Pancreas (tissue), 10 donors: Measurements from ENCODE around the gene KCNK7. TPM values are rescaled to one million over a fixed set of nuclear protein-coding genes. Genes with fewer than 3 reads are reported as not detected.
"Not testable (repeated sequence)": the region's sequence is repeated elsewhere in the genome, so short reads cannot be mapped to it uniquely, and the experiment has no call there.

Source experiments
- ATAC-seq, 4 donors: fragments of 200-7000 bp; cut with Tn5 transposase; one replicate each; pipeline versions ENCODE4 v1.8.0 to v1.9.1; 2020; ENCODE audit warnings: mild to moderate bottlenecking in 4 of 4, moderate library complexity in 4 of 4
- DNase-seq, 6 donors: peaks; one replicate each; pipeline ENCODE4 v3.0.0-alpha.2; 2020
- FAIRE-seq: peaks from 2 replicates; lab custom pipeline; 2012; peaks lifted over from hg19 to GRCh38; lab: Jason Lieb, UNC
- H3K27ac ChIP-seq, 4 donors: fragments of 200-600 bp; sonication (generic); 1 replicate in 3 of 4; 2 replicates in 1 of 4; pipeline versions ENCODE4 v1.5.0 to v1.8.0; 2020
- H3K27me3 ChIP-seq, 4 donors: fragments of 200-600 bp; one replicate each; pipeline ENCODE4 v1.8.0; 2021
- H3K36me3 ChIP-seq, 3 donors: fragments of 200-600 bp; sonication (generic) in 1 of 3; one replicate each; pipeline versions ENCODE4 v1.5.0 to v1.8.0; 2020 to 2021
- H3K4me1 ChIP-seq, 3 donors: fragments of 200-600 bp; one replicate each; pipeline ENCODE4 v1.8.0; 2021
- H3K4me3 ChIP-seq, 4 donors: fragments of 200-600 bp; sonication (generic) in 2 of 4; one replicate each; pipeline versions ENCODE4 v1.5.0 to v1.8.0; 2020 to 2021
- H3K9me3 ChIP-seq, 4 donors: fragments of 200-600 bp; one replicate each; pipeline ENCODE4 v1.8.0; 2021
- CTCF ChIP-seq, 4 donors: fragments of 200-600 bp; sonication (generic) in 3 of 4; IDR thresholded peaks; one replicate each; pipeline versions ENCODE4 v1.5.0 to v1.8.0; 2021; ENCODE audit warnings: antibody characterized with exemption in 4 of 4
- WGBS, 2 donors: extraction: QIAGEN DNeasy Blood & Tissue Kit; methylation state at CpG; one replicate each; pipeline ENCODE4 v1.1.7; 2013; 5-methylcytosine and 5-hydroxymethylcytosine counted together
- intact Hi-C, 3 donors: fragments of 100-400 bp; cut with DNase I; formaldehyde crosslinking; loops; one replicate each; pipeline versions ENCODE4 v1.11.1 to v1.14.2; 2022
- polyA plus RNA-seq, 2 donors: library from polyadenylated mRNA; stranded (reverse); fragments of 200-250 nt; gene quantifications; one replicate each; pipeline ENCODE4 v1.2.3, GENCODE V29; 2013
- total RNA-seq, 6 donors: library from RNA; stranded (reverse); fragmentation: NEBNext Ultra II Directional in 4 of 6; extraction: Animal tissue kit (Norgen Biotek cat#: 25700) in 4 of 6; gene quantifications; one replicate each; pipeline versions ENCODE4 v1.2.1 to v1.2.4, GENCODE V29; 2021 to 2023
- donor health status: healthy with polysubstance abuse.
- donor health status: DM: no; HTN: no; CAD: no; lungs with moderate emphysema.
- donor health status: DM: no; HTN: no; CAD: no.
- donor health status: control.
- donor health status: control.
- donor health status: Bipolar disorder and iron deficiency.
- donor health status: DM: yes; HTN: yes; CAD: no.
- donor health status: DM: no; HTN: no; CAD: no.
- donor health status: DM: no; HTN: no; CAD: no.
- donor health status: DM: yes; HTN: yes; CAD: no.

The KCNK7 gene
- total and polyA plus RNA-seq, 8 donors = 0.19 to 1.6 (median 0.84) TPM; not detected in 3

- Histone ChIP-seq H3K27me3 (no peaks in the 10 kb centered on the region), H3K36me3 (no peaks in the 10 kb centered on the region), H3K9me3 (no peaks in the 10 kb centered on the region), H3K27ac (peak within 1 kb of the TSS; percentile 77 to 96 (median 86)), H3K4me1 (peaks cover 26 to 39% (median 28%) of the 10 kb centered on the region in 3 donors), H3K4me3 (peak within 1 kb of the TSS; percentile 71 to 88 (median 84))
- TF ChIP-seq CTCF (IDR thresholded peaks at IDR 0.05) = peak in 3 of 4 donors; percentile 21 to 35 (median 33)
- ATAC-seq = peak; percentile 69 to 85 (median 76)
- intact Hi-C loops = no loop called here
- WGBS, 2 donors = 0% methylated on average over 88 to 89 of the region's 89 CpGs
- FAIRE-seq = no peak
- DNase-seq = peak; percentile 95 to 99 (median 97)
These were observed 25.4 kb downstream of the KCNK7 start, which contains the start of gene ZNRD2 for GRCh38 chr11:65569973-65570918. Gene ZNRD2, plus strand, starts transcription at chr11:65570477. Its CDS starts 15 bp downstream, at chr11:65570492.

DNA sequence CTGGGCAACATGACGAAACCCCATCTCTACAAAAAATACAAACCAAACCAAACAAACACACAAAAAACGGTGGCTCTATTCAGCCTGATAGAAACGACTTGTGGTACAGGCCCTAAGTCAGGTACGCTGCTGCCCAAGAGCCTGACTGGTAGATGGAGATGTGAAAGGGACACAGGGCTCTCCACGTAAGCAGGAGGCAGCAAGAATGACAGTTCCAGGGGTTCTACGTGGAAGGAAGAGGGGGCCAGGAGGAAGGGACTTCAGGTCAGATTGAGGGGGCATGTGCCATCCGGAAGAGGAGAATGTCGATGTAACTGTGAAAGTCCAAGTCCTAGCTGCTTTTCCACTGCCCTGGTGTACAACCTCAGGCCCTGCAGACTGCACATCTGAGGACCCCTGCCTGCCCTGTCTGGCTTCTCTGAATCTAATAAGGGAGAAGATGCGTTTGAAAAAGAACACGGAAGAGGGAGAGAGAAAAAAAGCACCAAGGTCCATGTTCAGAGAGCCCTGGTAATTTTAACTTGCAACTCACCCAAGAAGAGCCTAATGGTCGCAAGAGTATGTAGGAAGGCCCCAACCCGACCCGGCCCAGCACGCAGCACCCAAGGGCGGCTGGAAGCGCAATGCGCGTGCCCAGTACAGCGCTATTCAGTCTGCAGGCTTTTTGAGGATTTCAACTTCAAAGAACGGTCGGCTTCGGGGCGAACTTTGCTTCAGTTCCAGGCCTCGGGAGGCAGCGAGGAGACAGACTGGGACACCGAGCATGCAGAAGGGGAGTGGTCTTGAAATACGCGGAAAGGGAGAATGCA, 26.2 kb downstream of the KCNK7 start:
- 4 to 5% methylated on average over 28 of the region's 28 CpGs for WGBS, 2 donors
- H3K27ac ChIP-seq = peak overlapping the region; percentile 77 to 96 (median 86)
- FAIRE-seq (no peak), ATAC-seq (peak; percentile 5 to 8 (median 6)), DNase-seq (peak in 1 of 6 donors; percentile 72)
- H3K36me3 ChIP-seq = no peaks in the 10 kb centered on the region
- H3K4me3 ChIP-seq = peak overlapping the region; percentile 71 to 88 (median 84)
- peaks cover 26 to 36% (median 28%) of the 10 kb centered on the region in 3 donors for H3K4me1 ChIP-seq
- no peaks in the 10 kb centered on the region for H3K27me3 ChIP-seq
- intact Hi-C loops = no loop called here
- H3K9me3 ChIP-seq = no peaks in the 10 kb centered on the region
- no peak for TF ChIP-seq CTCF (IDR thresholded peaks at IDR 0.05)

DNA sequence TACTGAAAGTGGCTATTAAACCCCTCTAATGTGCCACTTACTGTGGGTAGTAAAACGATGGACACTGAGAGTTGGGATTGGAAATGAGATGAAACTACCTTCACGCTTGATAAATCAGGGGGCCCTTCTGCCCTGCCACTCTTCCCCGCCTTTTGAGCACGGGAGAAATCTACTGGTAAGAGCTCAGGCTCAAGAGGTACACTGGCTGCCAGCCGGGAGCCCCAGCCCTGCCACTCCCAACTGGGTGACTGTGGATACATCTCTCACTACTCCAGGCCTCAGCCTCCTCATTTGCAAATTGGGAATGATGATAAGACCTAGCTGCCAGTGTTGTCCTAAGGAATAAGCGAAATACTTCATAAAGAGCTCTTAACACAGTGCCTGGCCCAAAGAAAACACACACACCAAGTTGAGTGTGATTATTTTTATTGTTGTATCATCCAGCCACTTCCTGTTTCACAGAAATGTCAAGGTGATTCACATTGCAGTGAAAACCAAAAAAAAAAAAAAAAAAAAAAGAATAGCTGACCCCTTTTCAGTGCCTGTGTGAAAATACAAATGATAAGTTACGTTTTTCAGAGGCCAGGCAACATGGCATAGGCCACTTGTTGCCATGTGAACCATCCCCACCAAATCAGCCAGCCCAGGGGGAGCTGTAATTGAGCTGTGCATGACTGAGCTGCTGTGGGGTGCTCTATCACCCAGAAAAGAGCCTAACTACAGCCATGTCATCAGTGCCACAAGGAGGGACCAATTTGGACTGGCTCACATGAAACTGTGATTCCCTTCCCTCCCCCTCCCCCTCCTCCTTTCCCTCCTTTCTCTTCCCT, 29.8 kb downstream of the KCNK7 start:
- Histone ChIP-seq H3K4me3 (no peak overlapping the region), H3K27me3 (no peaks in the 10 kb centered on the region), H3K4me1 (peaks cover 12 to 17% (median 13%) of the 10 kb centered on the region in 3 donors), H3K9me3 (no peaks in the 10 kb centered on the region), H3K36me3 (no peaks in the 10 kb centered on the region), H3K27ac (no peak overlapping the region)
- intact Hi-C loops = no loop called here
- WGBS, 2 donors = 81 to 84% methylated on average over 7 of the region's 7 CpGs
- no peak for ATAC-seq
- TF ChIP-seq CTCF (IDR thresholded peaks at IDR 0.05) = no peak
- FAIRE-seq = no peak
- peak in 1 of 6 donors; percentile 32 for DNase-seq

- peaks cover 12 to 15% (median 15%) of the 10 kb centered on the region in 3 donors for H3K4me1 ChIP-seq
- H3K4me3 ChIP-seq, H3K27me3 ChIP-seq, intact Hi-C loops, ATAC-seq, H3K36me3 ChIP-seq, H3K27ac ChIP-seq, H3K9me3 ChIP-seq, FAIRE-seq: not testable (repeated sequence)
- WGBS, 2 donors = 85 to 90% methylated on average over 12 of the region's 12 CpGs
- DNase-seq = peak in 1 of 6 donors; percentile 24
These were observed 30.6 kb downstream of the KCNK7 start for GRCh38 chr11:65564879-65565559.
